Liver (tissue), 9 donors: ENCODE data around the gene AHSG. TPM values are rescaled to one million over a fixed set of nuclear protein-coding genes. Genes with fewer than 3 reads are reported as not detected.

ENCODE experiments used
- DNase-seq: peaks from one replicate; pipeline ENCODE4 v3.0.0-alpha.2; 2017; ENCODE audit warnings: low spot score
- H3K27ac ChIP-seq, 2 donors: one replicate each; pipeline ENCODE4 v1.7.0; 2013; ENCODE audit warnings: inconsistent platforms in 2 of 2, low read length in 2 of 2, control low read depth in 1 of 2, low read depth in 1 of 2, mild to moderate bottlenecking in 1 of 2
- H3K27me3 ChIP-seq, 4 donors: one replicate each; pipeline versions ENCODE4 v1.6.1 to v1.7.0; 2013; ENCODE audit warnings: low read length in 3 of 4, inconsistent platforms in 1 of 4, mild to moderate bottlenecking in 1 of 4, moderate library complexity in 1 of 4; ENCODE audit not compliant: control insufficient read depth in 4 of 4, insufficient read depth in 4 of 4
- H3K36me3 ChIP-seq, 4 donors: one replicate each; pipeline versions ENCODE4 v1.6.1 to v1.7.0; 2013; ENCODE audit warnings: low read length in 3 of 4, mild to moderate bottlenecking in 3 of 4, low read depth in 1 of 4, moderate library complexity in 1 of 4; ENCODE audit not compliant: control insufficient read depth in 4 of 4, insufficient read depth in 3 of 4
- H3K4me1 ChIP-seq, 4 donors: one replicate each; pipeline versions ENCODE4 v1.6.1 to v1.7.0; 2013; ENCODE audit warnings: low read length in 3 of 4, mild to moderate bottlenecking in 3 of 4, moderate library complexity in 1 of 4; ENCODE audit not compliant: control insufficient read depth in 4 of 4, insufficient read depth in 4 of 4
- H3K4me3 ChIP-seq, 3 donors: one replicate each; pipeline versions ENCODE4 v1.6.1 to v1.7.0; 2013; ENCODE audit warnings: low read length in 3 of 3, control low read depth in 1 of 3, low read depth in 1 of 3, mild to moderate bottlenecking in 1 of 3
- H3K9ac ChIP-seq, 2 donors: one replicate each; pipeline ENCODE4 v1.7.0; 2013; ENCODE audit warnings: low read length in 2 of 2, mild to moderate bottlenecking in 2 of 2, moderate library complexity in 2 of 2, control low read depth in 1 of 2, low read depth in 1 of 2
- H3K9me3 ChIP-seq, 4 donors: one replicate each; pipeline versions ENCODE4 v1.6.1 to v1.7.0; 2013; ENCODE audit warnings: low read length in 3 of 4; ENCODE audit not compliant: control insufficient read depth in 4 of 4
- ATF3 ChIP-seq: IDR thresholded peaks from 2 replicates; pipeline ENCODE4 v1.6.1; 2016; ENCODE audit warnings: antibody characterized with exemption
- CTCF ChIP-seq: fragments of 150-350 bp; IDR thresholded peaks from 2 replicates; pipeline ENCODE4 v1.5.1; 2017; ENCODE audit warnings: improper control_type of control experiment, low read depth, low read length; ENCODE audit not compliant: missing input control
- EGR1 ChIP-seq, 2 donors: IDR thresholded peaks; 2 replicates each; pipeline ENCODE4 v1.6.1; 2016 to 2018; ENCODE audit warnings: antibody characterized with exemption in 2 of 2, low read depth in 2 of 2
- FOXA1 ChIP-seq: IDR thresholded peaks from 2 replicates; pipeline ENCODE4 v1.6.1; 2016; ENCODE audit warnings: antibody characterized with exemption
- FOXA2 ChIP-seq: IDR thresholded peaks from 2 replicates; pipeline ENCODE4 v1.6.1; 2016; ENCODE audit warnings: antibody characterized with exemption
- HNF4A ChIP-seq, 2 donors: conservative IDR thresholded peaks; 2 replicates each; pipeline ENCODE4 v1.6.1; 2016; ENCODE audit warnings: antibody characterized with exemption in 2 of 2, mild to moderate bottlenecking in 2 of 2
- HNF4G ChIP-seq: IDR thresholded peaks from 2 replicates; pipeline ENCODE4 v1.6.1; 2016; ENCODE audit warnings: antibody characterized with exemption
- JUND ChIP-seq, 2 donors: IDR thresholded peaks; 2 replicates each; pipeline ENCODE4 v1.6.1; 2016; ENCODE audit warnings: antibody characterized with exemption in 2 of 2
- MAX ChIP-seq: IDR thresholded peaks from 2 replicates; pipeline ENCODE4 v1.6.1; 2016; ENCODE audit warnings: antibody characterized with exemption
- NR2F2 ChIP-seq: IDR thresholded peaks from 2 replicates; pipeline ENCODE4 v1.6.1; 2016; ENCODE audit warnings: antibody characterized with exemption
- REST ChIP-seq: IDR thresholded peaks from 2 replicates; pipeline ENCODE4 v1.6.1; 2016; ENCODE audit warnings: antibody characterized with exemption, mild to moderate bottlenecking
- RXRA ChIP-seq, 2 donors: IDR thresholded peaks; 2 replicates each; pipeline ENCODE4 v1.6.1; 2017 to 2018; ENCODE audit warnings: antibody characterized with exemption in 2 of 2, mild to moderate bottlenecking in 1 of 2
- SP1 ChIP-seq: IDR thresholded peaks from 2 replicates; pipeline ENCODE4 v1.6.1; 2018; ENCODE audit warnings: antibody characterized with exemption, mild to moderate bottlenecking
- TAF1 ChIP-seq: conservative IDR thresholded peaks from 2 replicates; pipeline ENCODE4 v1.6.1; 2016; ENCODE audit warnings: antibody characterized with exemption, mild to moderate bottlenecking
- YY1 ChIP-seq: IDR thresholded peaks from 2 replicates; pipeline ENCODE4 v1.6.1; 2016; ENCODE audit warnings: antibody characterized with exemption, mild to moderate bottlenecking
- ZBTB33 ChIP-seq: IDR thresholded peaks from 2 replicates; pipeline ENCODE4 v1.6.1; 2016; ENCODE audit warnings: antibody characterized with exemption
- WGBS: extraction: QIAGEN DNeasy Blood & Tissue Kit; methylation state at CpG from one replicate; pipeline ENCODE4 v1.1.7; 2013; 5-methylcytosine and 5-hydroxymethylcytosine counted together
- polyA plus RNA-seq, 2 donors: library from polyadenylated mRNA; stranded (reverse) in 1 of 2; unstranded in 1 of 2; fragments of 200-250 nt in 1 of 2; fragments of >200 nt in 1 of 2; fragmentation: Nextera tagmentation in 1 of 2; extraction: Ambion mirVana in 1 of 2; gene quantifications; one replicate each; pipeline versions ENCODE4 v1.2.1 to v1.2.3, GENCODE V29; 2013 to 2015
- total RNA-seq, 2 donors: library from RNA; depleted of rRNA; stranded (reverse); fragments of >200 nt; gene quantifications; one replicate each; pipeline ENCODE4 v1.2.3, GENCODE V29; 2014
- donor health status: healthy.
- donor health status: healthy.
- donor health status: healthy.
- donor health status: healthy.
- donor health status: healthy.

Gene AHSG
- total and polyA plus RNA-seq, 4 donors = 965 to 4,470 (median 2,050) TPM

- Histone ChIP-seq H3K4me3 (no peak overlapping the region), H3K9ac (no peak overlapping the region), H3K27ac (no peak overlapping the region), H3K36me3 (peaks cover 0 to 22% (median 17%) of the 10 kb centered on the region in 4 donors), H3K9me3 (no peaks in the 10 kb centered on the region), H3K27me3 (no peaks in the 10 kb centered on the region), H3K4me1 (peaks cover 2 to 32% (median 17%) of the 10 kb centered on the region in 4 donors)
- DNase-seq = no peak
- WGBS = 85% methylated on average over 5 of the region's 5 CpGs
- TF ChIP-seq MAX (no peak), CTCF (no peak), TAF1 (no peak), NR2F2 (no peak), SP1 (no peak), FOXA1 (no peak), HNF4A (conservative IDR thresholded peaks at IDR 0.05) (no peak), JUND (IDR thresholded peaks at IDR 0.05) (no peak), RXRA (IDR thresholded peaks at IDR 0.05) (no peak), YY1 (no peak), HNF4G (no peak), EGR1 (IDR thresholded peaks at IDR 0.05; ENCODE audit: low read depth in 2 of 2) (no peak), FOXA2 (no peak), REST (no peak), ATF3 (no peak), ZBTB33 (no peak)
These were observed 6.9 kb downstream of the AHSG start for GRCh38 chr3:186619787-186620212.
